Caco-2 (cell line): Measurements from ENCODE around the gene MEG3. TPM values are rescaled to one million over a fixed set of nuclear protein-coding genes. Genes with fewer than 3 reads are reported as not detected.

ENCODE experiments used
- BruUV-seq: library from RNA; stranded (reverse); fragments of 400-500 nt; replicated peaks from 2 replicates; lab custom pipeline; 2021; lab: Mats Ljungman, UMichigan
- CTCF ChIA-PET: fragments of 300-600 bp; sonication (Branson Sonifier 250); formaldehyde crosslinking; loops from one replicate; lab custom pipeline; 2022; ENCODE audit warnings: antibody characterized with exemption; lab: Charles Lee
- POLR2A ChIA-PET: fragments of 300-600 bp; sonication (Branson Sonifier 250); formaldehyde crosslinking; loops from one replicate; lab custom pipeline; 2022; ENCODE audit warnings: antibody characterized with exemption; lab: Charles Lee
- DNase-seq, 2 experiments: peaks; one replicate each; pipeline versions ENCODE4 v3.0.0 to v3.0.0-alpha.2; 2020 to 2022
- H3K27me3 ChIP-seq: replicated peaks from 2 replicates; pipeline ENCODE4 v1.6.0; 2011; ENCODE audit warnings: low read length; ENCODE audit not compliant: control insufficient read depth, insufficient read depth
- H3K36me3 ChIP-seq: 2 replicates; pipeline ENCODE4 v1.5.1; 2011; ENCODE audit warnings: low read length; ENCODE audit not compliant: control insufficient read depth, insufficient read depth
- H3K4me1 ChIP-seq: fragments of 250-450 bp; sonication (Bioruptor Pico); 2 replicates; pipeline ENCODE4 v1.5.1; 2020; ENCODE audit warnings: mild to moderate bottlenecking
- H3K4me3 ChIP-seq: 2 replicates; pipeline ENCODE4 v1.5.1; 2011; ENCODE audit warnings: low read depth, mild to moderate bottlenecking, control low read depth, low read length
- H3K9me3 ChIP-seq: fragments of 250-450 bp; sonication (Bioruptor Pico); 2 replicates; pipeline ENCODE4 v1.5.1; 2020; ENCODE audit warnings: mild to moderate bottlenecking, moderate library complexity
- H3K27ac Mint-ChIP-seq: one replicate; pipeline ENCODE4 v1.8.0; 2022; ENCODE audit warnings: mixed read lengths; ENCODE audit not compliant: unreplicated experiment
- H3K27me3 Mint-ChIP-seq: one replicate; pipeline ENCODE4 v1.8.0; 2022; ENCODE audit warnings: mixed read lengths; ENCODE audit not compliant: insufficient read depth, unreplicated experiment
- H3K36me3 Mint-ChIP-seq: one replicate; pipeline ENCODE4 v1.8.0; 2022; ENCODE audit warnings: mild to moderate bottlenecking, mixed read lengths; ENCODE audit not compliant: insufficient read depth, unreplicated experiment
- H3K4me1 Mint-ChIP-seq: one replicate; pipeline ENCODE4 v1.8.0; 2022; ENCODE audit warnings: low read depth, mixed read lengths; ENCODE audit not compliant: unreplicated experiment
- H3K4me3 Mint-ChIP-seq: one replicate; pipeline ENCODE4 v1.8.0; 2022; ENCODE audit warnings: mild to moderate bottlenecking, moderate library complexity, mixed read lengths; ENCODE audit not compliant: unreplicated experiment
- H3K9me3 Mint-ChIP-seq: one replicate; pipeline ENCODE4 v1.8.0; 2022; ENCODE audit warnings: mixed read lengths; ENCODE audit not compliant: unreplicated experiment
- CTCF ChIP-seq, 2 experiments: fragments of 200-600 bp in 1 of 2; IDR thresholded peaks; 1 replicate in 1 of 2; 2 replicates in 1 of 2; pipeline versions ENCODE4 v1.5.1 to v1.8.0; 2011 to 2022; ENCODE audit warnings: antibody characterized with exemption in 1 of 2, control low read depth in 1 of 2, inconsistent platforms in 1 of 2, low read depth in 1 of 2, low read length in 1 of 2, mild to moderate bottlenecking in 1 of 2, moderate library complexity in 1 of 2; ENCODE audit not compliant: insufficient read depth in 1 of 2, severe bottlenecking in 1 of 2, unreplicated experiment in 1 of 2
- intact Hi-C: fragments of 100-400 bp; cut with micrococcal nuclease; formaldehyde crosslinking; loops from one replicate; pipeline ENCODE4 v1.10.0; 2022; ENCODE audit not compliant: unreplicated experiment
- total RNA-seq: library from RNA; stranded (reverse); gene quantifications from 2 replicates; pipeline ENCODE4 v1.2.3, GENCODE V29; 2022

The MEG3 gene
- total RNA-seq, 1 experiment from 2014 or later, result not detected

GRCh38 chr14:100879782-100880181 is 53.9 kb downstream of the MEG3 start:
- no peak for DNase-seq
- BruUV-seq, result no TSS peak
- Histone ChIP-seq H3K9me3 (no peaks in the 10 kb centered on the region), H3K4me3 (no peak overlapping the region), H3K36me3 (no peaks in the 10 kb centered on the region), H3K27me3 (no peaks in the 10 kb centered on the region), H3K4me1 (no peaks in the 10 kb centered on the region)
- ChIA-PET POLR2A (no interaction called here), CTCF (no interaction called here)
- no peaks in the 10 kb centered on the region for H3K4me1 Mint-ChIP-seq
- intact Hi-C loops, result no loop called here
- TF ChIP-seq CTCF (IDR thresholded peaks at IDR 0.05; ENCODE audit: insufficient read depth in 1 of 2, low read depth in 1 of 2, low read length in 1 of 2, severe bottlenecking in 1 of 2, unreplicated experiment in 1 of 2), result no peak
- H3K36me3 Mint-ChIP-seq, result no peaks in the 10 kb centered on the region
- H3K9me3 Mint-ChIP-seq, result peaks cover 14% of the 10 kb centered on the region
- H3K27me3 Mint-ChIP-seq, result peaks cover 5% of the 10 kb centered on the region
- H3K27ac Mint-ChIP-seq, result no peak overlapping the region
- no peak overlapping the region for H3K4me3 Mint-ChIP-seq

GRCh38 chr14:100880271-100881101 is 54.6 kb downstream of the MEG3 start:
- H3K27me3 Mint-ChIP-seq, result peaks cover 6% of the 10 kb centered on the region

More at GRCh38 chr14:100880271-100881101, 54.6 kb downstream of the MEG3 start:
- Mint-ChIP-seq H3K4me3 (no peak overlapping the region), H3K36me3 (no peaks in the 10 kb centered on the region), H3K27ac (no peak overlapping the region), H3K9me3 (peaks cover 14% of the 10 kb centered on the region), H3K4me1 (no peaks in the 10 kb centered on the region)
- TF ChIP-seq CTCF (IDR thresholded peaks at IDR 0.05; ENCODE audit: insufficient read depth in 1 of 2, low read depth in 1 of 2, low read length in 1 of 2, severe bottlenecking in 1 of 2, unreplicated experiment in 1 of 2), result no peak
- ChIA-PET CTCF (no interaction called here), POLR2A (no interaction called here)
- intact Hi-C loops, result no loop called here
- Histone ChIP-seq H3K4me1 (no peaks in the 10 kb centered on the region), H3K36me3 (no peaks in the 10 kb centered on the region), H3K27me3 (no peaks in the 10 kb centered on the region), H3K4me3 (no peak overlapping the region), H3K9me3 (no peaks in the 10 kb centered on the region)
- no TSS peak for BruUV-seq
- DNase-seq, result no peak
